ENCODE measurements around the gene OBP2B. TPM values are rescaled to one million over a fixed set of nuclear protein-coding genes. Genes with fewer than 3 reads are reported as not detected.

The OBP2B gene
- total and polyA plus RNA-seq, 11 donors = 0.38 TPM; not detected in 10

DNA sequence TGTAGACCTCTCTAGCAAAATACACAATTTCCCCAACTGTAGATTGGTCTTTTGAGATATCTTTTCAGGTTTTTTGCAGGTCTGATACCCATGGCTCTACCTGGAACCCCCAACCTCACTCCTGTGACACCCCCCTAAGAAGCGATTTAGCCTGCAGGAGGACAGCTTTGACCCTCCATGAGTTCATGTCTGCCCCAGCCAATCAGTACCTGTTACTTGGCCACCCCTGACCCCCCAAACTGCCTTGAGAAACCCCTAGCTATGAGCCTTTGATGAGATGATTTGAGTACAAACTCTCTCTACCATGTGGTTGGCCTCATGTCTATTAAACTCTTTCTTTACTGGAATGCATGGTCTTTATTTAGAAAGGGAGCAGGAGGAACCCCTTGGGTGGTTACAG is 40.3 kb upstream of the OBP2B start:
- H3K36me3 ChIP-seq = no peaks in the 10 kb centered on the region
- H3K9me3 ChIP-seq = peaks cover 0 to 9% (median 0%) of the 10 kb centered on the region in 12 donors
- H3K4me1 ChIP-seq = peaks cover 0 to 18% (median 5%) of the 10 kb centered on the region in 12 donors
- intact Hi-C loops (cut with DNase I) = no loop called here
- DNase-seq (no peak), ATAC-seq (no peak)
- WGBS, 4 donors = 89 to 96% (median 92%) methylated on average over 1 of the region's 1 CpG
- TF ChIP-seq CTCF (IDR thresholded peaks at IDR 0.05) (no peak), POLR2A (IDR thresholded peaks at IDR 0.05) (no peak)
- peaks cover 0 to 3% (median 0%) of the 10 kb centered on the region in 9 donors for H3K27me3 ChIP-seq
- H3K27ac ChIP-seq = no peak overlapping the region
- H3K4me3 ChIP-seq = no peak overlapping the region

DNA sequence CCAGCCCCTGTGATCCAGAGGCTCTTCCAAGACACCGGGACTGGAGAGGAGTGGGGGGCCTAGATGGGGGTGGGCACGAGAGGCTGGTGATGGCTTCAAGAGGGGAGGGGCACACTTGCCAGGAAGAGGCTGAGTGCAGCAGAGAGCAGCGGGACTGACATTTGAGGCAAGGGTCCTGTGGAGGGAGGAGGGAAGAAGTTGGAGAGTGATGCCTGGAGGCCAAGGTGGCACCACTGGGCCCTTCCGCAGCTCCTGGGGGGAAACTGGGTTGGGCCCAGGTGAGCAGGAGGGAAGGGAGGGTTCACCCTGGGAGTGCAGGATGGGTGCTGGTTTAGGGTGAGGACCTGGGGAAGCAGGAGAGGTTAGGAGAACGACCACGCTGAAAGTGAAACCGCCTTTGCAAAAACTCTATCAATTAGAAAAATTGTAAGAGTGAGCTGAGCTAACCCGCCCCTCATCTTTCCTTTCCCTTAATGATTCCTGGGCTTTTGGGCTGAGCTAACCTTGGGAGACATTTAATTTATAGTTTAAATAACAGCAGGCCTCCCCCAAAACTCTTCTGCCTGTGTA is 39.8 kb upstream of the OBP2B start:
- H3K27me3 ChIP-seq = peaks cover 0 to 3% (median 0%) of the 10 kb centered on the region in 9 donors
- H3K4me1 ChIP-seq = peaks cover 0 to 18% (median 5%) of the 10 kb centered on the region in 12 donors
- WGBS, 4 donors = 84 to 91% (median 90%) methylated on average over 8 of the region's 8 CpGs
- TF ChIP-seq POLR2A (IDR thresholded peaks at IDR 0.05) = no peak
- no peak for TF ChIP-seq CTCF (IDR thresholded peaks at IDR 0.05)
- DNase-seq (no peak), ATAC-seq (no peak)
- H3K36me3 ChIP-seq = no peaks in the 10 kb centered on the region
- intact Hi-C loops (cut with DNase I) = no loop called here
- no peak overlapping the region for H3K4me3 ChIP-seq
- no peak overlapping the region for H3K27ac ChIP-seq
- H3K9me3 ChIP-seq = peaks cover 0 to 4% (median 0%) of the 10 kb centered on the region in 12 donors

DNA sequence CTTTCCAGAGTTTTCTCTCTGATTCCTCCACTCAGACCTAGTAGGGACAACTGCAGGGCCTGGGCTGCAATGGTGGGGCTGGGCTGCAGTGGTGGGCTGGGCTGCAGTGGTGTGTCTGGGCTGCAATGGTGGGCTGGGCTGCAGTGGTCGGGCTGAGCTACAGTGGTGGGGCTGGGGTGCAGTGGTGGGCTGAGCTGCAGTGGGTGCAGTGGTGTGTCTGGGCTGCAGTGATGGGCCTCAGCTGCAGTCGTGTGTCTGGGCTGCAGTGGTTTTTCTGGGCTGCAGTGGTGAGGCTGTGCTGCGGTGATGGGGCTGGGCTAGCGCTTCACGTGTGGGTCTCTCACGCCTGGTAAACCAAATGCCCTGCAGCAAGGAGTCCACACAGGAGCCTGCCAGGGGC is 38.6 kb upstream of the OBP2B start:
- Histone ChIP-seq H3K36me3 (no peaks in the 10 kb centered on the region), H3K9me3 (no peaks in the 10 kb centered on the region), H3K27ac (no peak overlapping the region), H3K4me1 (peaks cover 0 to 12% (median under 1%) of the 10 kb centered on the region in 12 donors), H3K27me3 (peaks cover 0 to 3% (median 0%) of the 10 kb centered on the region in 9 donors), H3K4me3 (no peak overlapping the region)
- TF ChIP-seq POLR2A (IDR thresholded peaks at IDR 0.05) = no peak
- TF ChIP-seq CTCF (IDR thresholded peaks at IDR 0.05) = no peak
- intact Hi-C loops (cut with DNase I) = no loop called here
- no peak for ATAC-seq
- 79 to 91% (median 85%) methylated on average over 6 of the region's 6 CpGs for WGBS, 4 donors
- no peak for DNase-seq

- no peak overlapping the region for H3K4me3 ChIP-seq
- peaks cover 0 to 3% (median 0%) of the 10 kb centered on the region in 9 donors for H3K27me3 ChIP-seq
- H3K27ac ChIP-seq = no peak overlapping the region
- no peaks in the 10 kb centered on the region for H3K36me3 ChIP-seq
- peaks cover 0 to 6% (median 0%) of the 10 kb centered on the region in 12 donors for H3K4me1 ChIP-seq
- ATAC-seq = peak in 1 of 4 donors; percentile 26
- DNase-seq = no peak
- no peaks in the 10 kb centered on the region for H3K9me3 ChIP-seq
- TF ChIP-seq POLR2A (IDR thresholded peaks at IDR 0.05) (no peak), CTCF (IDR thresholded peaks at IDR 0.05) (no peak)
- intact Hi-C loops (cut with DNase I) = no loop called here
- WGBS, 4 donors = 84 to 96% (median 93%) methylated on average over 6 of the region's 6 CpGs
These were observed 37.9 kb upstream of the OBP2B start for GRCh38 chr9:133246991-133247390.

Measured in heart left ventricle (tissue), 16 donors.